ENCODE data around the gene REST.

REST gene

DNA sequence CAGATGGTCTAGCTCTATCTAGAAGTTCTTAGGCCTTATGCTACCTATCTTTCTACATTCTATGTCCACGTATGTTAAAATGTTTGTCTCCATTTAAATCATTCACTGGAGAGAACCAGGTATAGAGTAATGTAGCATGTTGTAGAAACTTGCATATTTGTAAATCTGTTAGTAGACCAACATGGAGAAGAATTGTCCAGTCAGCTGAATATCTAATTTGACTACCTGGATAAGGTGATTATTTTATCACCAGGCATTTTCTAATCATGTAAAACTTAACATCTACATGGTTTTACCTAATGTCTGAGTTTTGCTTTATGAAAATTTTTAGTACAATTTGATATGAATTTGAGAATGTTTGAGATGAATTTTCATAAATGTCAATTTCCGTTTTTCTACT, 19.5 kb downstream of the REST start:
- no peak overlapping the region for H3K23ac ChIP-seq (ENCODE audit: low read length)
- H4K91ac ChIP-seq (ENCODE audit: low read depth, low read length): no peak overlapping the region
- no peak overlapping the region for H4K12ac ChIP-seq (ENCODE audit: low read depth, low read length)
- H3K9me3 ChIP-seq (ENCODE audit: insufficient read depth, low read depth, low read length): no peaks in the 10 kb centered on the region
- no peak overlapping the region for H3K4ac ChIP-seq (ENCODE audit: low read depth, low read length)
- H3K27me3 ChIP-seq (ENCODE audit: insufficient read depth, low read length): no peaks in the 10 kb centered on the region
- H3K9ac ChIP-seq (ENCODE audit: low read length): no peak overlapping the region
- DNase-seq: no peak
- H3K36me3 ChIP-seq (ENCODE audit: control insufficient read depth in 1 of 2, insufficient read depth in 2 of 2, low read length in 2 of 2): peaks cover 35 to 38% of the 10 kb centered on the region in 2 experiments
- no peak overlapping the region for H2AFZ ChIP-seq (ENCODE audit: insufficient read depth, low read length, poor library complexity)
- no peaks in the 10 kb centered on the region for H3K4me1 ChIP-seq (ENCODE audit: control insufficient read depth in 1 of 2, insufficient read depth in 2 of 2, low read length in 2 of 2)
- no peak overlapping the region for H2AK5ac ChIP-seq (ENCODE audit: low read length)
- no peaks in the 10 kb centered on the region for H3K79me1 ChIP-seq (ENCODE audit: low read length)
- H2BK120ac ChIP-seq (ENCODE audit: insufficient read depth, low read length, poor library complexity): no peak overlapping the region
- H4K8ac ChIP-seq (ENCODE audit: low read depth, low read length): no peak overlapping the region
- H2BK5ac ChIP-seq (ENCODE audit: low read depth, low read length, poor library complexity): no peak overlapping the region
- H3K14ac ChIP-seq (ENCODE audit: low read length): no peak overlapping the region
- H3K79me2 ChIP-seq (ENCODE audit: control insufficient read depth, insufficient read depth, low read length, poor library complexity): no peaks in the 10 kb centered on the region
- H3K4me2 ChIP-seq (ENCODE audit: low read length): no peak overlapping the region
- no peak overlapping the region for H3K4me3 ChIP-seq (ENCODE audit: low read depth, low read length)
- no peak overlapping the region for H3K27ac ChIP-seq (ENCODE audit: low read depth, low read length)
- WGBS (ENCODE audit: extremely low coverage, insufficient coverage, insufficient read length): no CpG with 5 or more reads among the region's 2 CpGs
- no peak overlapping the region for H3K18ac ChIP-seq (ENCODE audit: low read length)
- no peak overlapping the region for H2BK12ac ChIP-seq (ENCODE audit: low read length)

DNA sequence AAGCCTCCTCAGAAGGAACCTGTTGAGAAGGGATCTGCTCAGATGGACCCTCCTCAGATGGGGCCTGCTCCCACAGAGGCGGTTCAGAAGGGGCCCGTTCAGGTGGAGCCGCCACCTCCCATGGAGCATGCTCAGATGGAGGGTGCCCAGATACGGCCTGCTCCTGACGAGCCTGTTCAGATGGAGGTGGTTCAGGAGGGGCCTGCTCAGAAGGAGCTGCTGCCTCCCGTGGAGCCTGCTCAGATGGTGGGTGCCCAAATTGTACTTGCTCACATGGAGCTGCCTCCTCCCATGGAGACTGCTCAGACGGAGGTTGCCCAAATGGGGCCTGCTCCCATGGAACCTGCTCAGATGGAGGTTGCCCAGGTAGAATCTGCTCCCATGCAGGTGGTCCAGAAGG, 22.9 kb downstream of the REST start:
- H3K9me3 ChIP-seq (ENCODE audit: insufficient read depth, low read depth, low read length): no peaks in the 10 kb centered on the region
- no peaks in the 10 kb centered on the region for H3K79me2 ChIP-seq (ENCODE audit: control insufficient read depth, insufficient read depth, low read length, poor library complexity)
- no peak overlapping the region for H3K4ac ChIP-seq (ENCODE audit: low read depth, low read length)
- H2BK120ac ChIP-seq (ENCODE audit: insufficient read depth, low read length, poor library complexity): no peak overlapping the region
- WGBS (ENCODE audit: extremely low coverage, insufficient coverage, insufficient read length): no CpG with 5 or more reads among the region's 7 CpGs
- H3K9ac ChIP-seq (ENCODE audit: low read length): no peak overlapping the region
- no peak overlapping the region for H2BK5ac ChIP-seq (ENCODE audit: low read depth, low read length, poor library complexity)
- H2AK5ac ChIP-seq (ENCODE audit: low read length): no peak overlapping the region
- no peak overlapping the region for H3K23ac ChIP-seq (ENCODE audit: low read length)
- no peak overlapping the region for H3K4me3 ChIP-seq (ENCODE audit: low read depth, low read length)
- H3K79me1 ChIP-seq (ENCODE audit: low read length): no peaks in the 10 kb centered on the region
- H4K91ac ChIP-seq (ENCODE audit: low read depth, low read length): no peak overlapping the region
- DNase-seq: no peak
- H2BK12ac ChIP-seq (ENCODE audit: low read length): no peak overlapping the region
- H3K27ac ChIP-seq (ENCODE audit: low read depth, low read length): no peak overlapping the region
- H4K12ac ChIP-seq (ENCODE audit: low read depth, low read length): no peak overlapping the region
- no peak overlapping the region for H3K14ac ChIP-seq (ENCODE audit: low read length)
- H3K4me2 ChIP-seq (ENCODE audit: low read length): no peak overlapping the region
- no peaks in the 10 kb centered on the region for H3K4me1 ChIP-seq (ENCODE audit: control insufficient read depth in 1 of 2, insufficient read depth in 2 of 2, low read length in 2 of 2)
- no peak overlapping the region for H4K8ac ChIP-seq (ENCODE audit: low read depth, low read length)
- H3K36me3 ChIP-seq (ENCODE audit: control insufficient read depth in 1 of 2, insufficient read depth in 2 of 2, low read length in 2 of 2): peaks cover 22 to 24% of the 10 kb centered on the region in 2 experiments
- H3K18ac ChIP-seq (ENCODE audit: low read length): no peak overlapping the region
- no peaks in the 10 kb centered on the region for H3K27me3 ChIP-seq (ENCODE audit: insufficient read depth, low read length)
- no peak overlapping the region for H2AFZ ChIP-seq (ENCODE audit: insufficient read depth, low read length, poor library complexity)

DNA sequence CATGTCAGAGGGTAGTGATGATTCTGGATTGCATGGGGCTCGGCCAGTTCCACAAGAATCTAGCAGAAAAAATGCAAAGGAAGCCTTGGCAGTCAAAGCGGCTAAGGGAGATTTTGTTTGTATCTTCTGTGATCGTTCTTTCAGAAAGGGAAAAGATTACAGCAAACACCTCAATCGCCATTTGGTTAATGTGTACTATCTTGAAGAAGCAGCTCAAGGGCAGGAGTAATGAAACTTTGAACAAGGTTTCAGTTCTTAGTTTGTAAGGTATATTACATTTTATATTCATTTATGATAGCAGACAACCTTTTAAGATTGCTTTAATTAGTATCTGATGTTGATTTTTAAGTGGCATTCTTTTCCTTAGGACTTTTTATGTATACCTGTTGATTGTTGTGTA, 24.2 kb downstream of the REST start:
- no peaks in the 10 kb centered on the region for H3K9me3 ChIP-seq (ENCODE audit: insufficient read depth, low read depth, low read length)
- H3K79me2 ChIP-seq (ENCODE audit: control insufficient read depth, insufficient read depth, low read length, poor library complexity): no peaks in the 10 kb centered on the region
- no peak overlapping the region for H3K18ac ChIP-seq (ENCODE audit: low read length)
- H3K4me3 ChIP-seq (ENCODE audit: low read depth, low read length): no peak overlapping the region
- H3K4me2 ChIP-seq (ENCODE audit: low read length): no peak overlapping the region
- no peak overlapping the region for H4K91ac ChIP-seq (ENCODE audit: low read depth, low read length)
- H3K79me1 ChIP-seq (ENCODE audit: low read length): no peaks in the 10 kb centered on the region
- H2AFZ ChIP-seq (ENCODE audit: insufficient read depth, low read length, poor library complexity): no peak overlapping the region
- no peak overlapping the region for H3K23ac ChIP-seq (ENCODE audit: low read length)
- no peaks in the 10 kb centered on the region for H3K4me1 ChIP-seq (ENCODE audit: control insufficient read depth in 1 of 2, insufficient read depth in 2 of 2, low read length in 2 of 2)
- no peak overlapping the region for H3K27ac ChIP-seq (ENCODE audit: low read depth, low read length)
- H4K8ac ChIP-seq (ENCODE audit: low read depth, low read length): no peak overlapping the region
- DNase-seq: no peak
- no peak overlapping the region for H2BK12ac ChIP-seq (ENCODE audit: low read length)
- no peak overlapping the region for H2BK5ac ChIP-seq (ENCODE audit: low read depth, low read length, poor library complexity)
- H3K27me3 ChIP-seq (ENCODE audit: insufficient read depth, low read length): no peaks in the 10 kb centered on the region
- H3K4ac ChIP-seq (ENCODE audit: low read depth, low read length): no peak overlapping the region
- peaks cover 22 to 24% of the 10 kb centered on the region in 2 experiments for H3K36me3 ChIP-seq (ENCODE audit: control insufficient read depth in 1 of 2, insufficient read depth in 2 of 2, low read length in 2 of 2)
- no peak overlapping the region for H2AK5ac ChIP-seq (ENCODE audit: low read length)
- no peak overlapping the region for H4K12ac ChIP-seq (ENCODE audit: low read depth, low read length)
- WGBS (ENCODE audit: extremely low coverage, insufficient coverage, insufficient read length): no CpG with 5 or more reads among the region's 4 CpGs
- H3K9ac ChIP-seq (ENCODE audit: low read length): no peak overlapping the region
- no peak overlapping the region for H2BK120ac ChIP-seq (ENCODE audit: insufficient read depth, low read length, poor library complexity)
- no peak overlapping the region for H3K14ac ChIP-seq (ENCODE audit: low read length)

DNA sequence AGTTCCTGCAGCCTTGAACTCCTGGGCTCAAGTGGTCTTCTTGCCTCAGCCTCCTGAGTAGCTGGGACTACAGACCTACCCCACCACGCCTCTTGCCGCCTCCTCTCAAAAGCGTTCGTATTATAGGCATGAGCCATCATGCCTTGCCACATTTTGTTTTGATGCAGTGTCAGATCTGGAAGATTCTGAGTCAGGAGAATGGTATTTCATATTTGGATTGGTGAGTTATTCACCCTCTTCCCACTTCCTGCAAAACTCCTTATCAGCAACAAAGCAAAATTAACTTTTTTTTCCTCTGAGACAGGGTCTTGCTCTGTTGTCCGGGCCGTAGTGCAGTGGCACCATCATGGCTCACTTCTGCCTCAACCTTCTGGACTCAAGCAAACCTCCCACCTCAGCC, 29.6 kb downstream of the REST start:
- no peaks in the 10 kb centered on the region for H3K27me3 ChIP-seq (ENCODE audit: insufficient read depth, low read length)
- H3K9me3 ChIP-seq (ENCODE audit: insufficient read depth, low read depth, low read length): no peaks in the 10 kb centered on the region
- no peak overlapping the region for H2BK5ac ChIP-seq (ENCODE audit: low read depth, low read length, poor library complexity)
- H2BK12ac ChIP-seq (ENCODE audit: low read length): no peak overlapping the region
- DNase-seq: peak; percentile 29 to 77
- no peaks in the 10 kb centered on the region for H3K79me1 ChIP-seq (ENCODE audit: low read length)
- H3K4ac ChIP-seq (ENCODE audit: low read depth, low read length): no peak overlapping the region
- no peak overlapping the region for H2AFZ ChIP-seq (ENCODE audit: insufficient read depth, low read length, poor library complexity)
- no CpG with 5 or more reads among the region's 6 CpGs for WGBS (ENCODE audit: extremely low coverage, insufficient coverage, insufficient read length)
- no peak overlapping the region for H4K12ac ChIP-seq (ENCODE audit: low read depth, low read length)
- no peaks in the 10 kb centered on the region for H3K79me2 ChIP-seq (ENCODE audit: control insufficient read depth, insufficient read depth, low read length, poor library complexity)
- H3K14ac ChIP-seq (ENCODE audit: low read length): no peak overlapping the region
- no peak overlapping the region for H4K8ac ChIP-seq (ENCODE audit: low read depth, low read length)
- no peak overlapping the region for H2AK5ac ChIP-seq (ENCODE audit: low read length)
- no peaks in the 10 kb centered on the region for H3K4me1 ChIP-seq (ENCODE audit: control insufficient read depth in 1 of 2, insufficient read depth in 2 of 2, low read length in 2 of 2)
- peaks cover 10 to 23% of the 10 kb centered on the region in 2 experiments for H3K36me3 ChIP-seq (ENCODE audit: control insufficient read depth in 1 of 2, insufficient read depth in 2 of 2, low read length in 2 of 2)
- H4K91ac ChIP-seq (ENCODE audit: low read depth, low read length): no peak overlapping the region
- H3K4me2 ChIP-seq (ENCODE audit: low read length): no peak overlapping the region
- H3K27ac ChIP-seq (ENCODE audit: low read depth, low read length): no peak overlapping the region
- peak overlapping the region; percentile 13 for H3K4me3 ChIP-seq (ENCODE audit: low read depth, low read length)
- no peak overlapping the region for H2BK120ac ChIP-seq (ENCODE audit: insufficient read depth, low read length, poor library complexity)
- H3K23ac ChIP-seq (ENCODE audit: low read length): no peak overlapping the region
- H3K18ac ChIP-seq (ENCODE audit: low read length): no peak overlapping the region
- H3K9ac ChIP-seq (ENCODE audit: low read length): no peak overlapping the region

Data from trophoblast cell (in vitro differentiated cells and primary cell).